ENCODE data around the gene PCBD1.

Gene PCBD1

GRCh38 chr10:70901276-70901878 is 13.0 kb upstream of the PCBD1 start:
- H2AK5ac ChIP-seq (ENCODE audit: low read length): no peak overlapping the region
- no peaks in the 10 kb centered on the region for H3K27me3 ChIP-seq (ENCODE audit: insufficient read depth, low read length, poor library complexity)
- no peak overlapping the region for H3K4me2 ChIP-seq (ENCODE audit: low read length)
- H4K8ac ChIP-seq (ENCODE audit: low read depth, low read length): no peak overlapping the region
- no peak overlapping the region for H2BK120ac ChIP-seq (ENCODE audit: low read depth, low read length)
- no peak overlapping the region for H3K9ac ChIP-seq (ENCODE audit: low read length)
- H3K18ac ChIP-seq (ENCODE audit: low read length): no peak overlapping the region
- no peaks in the 10 kb centered on the region for H3K79me2 ChIP-seq (ENCODE audit: control insufficient read depth, insufficient read depth, low read length)
- no peak overlapping the region for H3K4ac ChIP-seq (ENCODE audit: low read depth, low read length)
- no peak overlapping the region for H2BK5ac ChIP-seq (ENCODE audit: low read length)
- no peaks in the 10 kb centered on the region for H3K79me1 ChIP-seq (ENCODE audit: low read length)
- no peak overlapping the region for H3K27ac ChIP-seq (ENCODE audit: low read depth, low read length)
- H2BK15ac ChIP-seq (replicated peaks; ENCODE audit: low read depth): no peak overlapping the region
- DNase-seq: no peak
- H3K56ac ChIP-seq (ENCODE audit: low read length): no peak overlapping the region
- no peaks in the 10 kb centered on the region for H3K36me3 ChIP-seq (ENCODE audit: control insufficient read depth, insufficient read depth, low read length)
- H3K23ac ChIP-seq (ENCODE audit: low read length): no peak overlapping the region
- no peak overlapping the region for H4K5ac ChIP-seq (ENCODE audit: low read length)
- no CpG with 5 or more reads among the region's 13 CpGs for WGBS (ENCODE audit: extremely low coverage, insufficient coverage, low lambda C conversion rate)
- no peak overlapping the region for H3K4me3 ChIP-seq (ENCODE audit: low read length)
- no peaks in the 10 kb centered on the region for H3K4me1 ChIP-seq (ENCODE audit: control insufficient read depth, low read depth, low read length)

- Histone ChIP-seq H2AK5ac (ENCODE audit: low read length) (no peak overlapping the region), H2BK15ac (replicated peaks; ENCODE audit: low read depth) (no peak overlapping the region), H3K4me2 (ENCODE audit: low read length) (no peak overlapping the region), H3K79me2 (ENCODE audit: control insufficient read depth, insufficient read depth, low read length) (no peaks in the 10 kb centered on the region), H2BK5ac (ENCODE audit: low read length) (no peak overlapping the region), H3K79me1 (ENCODE audit: low read length) (no peaks in the 10 kb centered on the region), H3K23ac (ENCODE audit: low read length) (no peak overlapping the region), H3K4me1 (ENCODE audit: control insufficient read depth, low read depth, low read length) (no peaks in the 10 kb centered on the region), H2BK120ac (ENCODE audit: low read depth, low read length) (no peak overlapping the region), H3K27ac (ENCODE audit: low read depth, low read length) (no peak overlapping the region), H3K56ac (ENCODE audit: low read length) (no peak overlapping the region), H3K18ac (ENCODE audit: low read length) (no peak overlapping the region), H4K8ac (ENCODE audit: low read depth, low read length) (no peak overlapping the region), H3K27me3 (ENCODE audit: insufficient read depth, low read length, poor library complexity) (no peaks in the 10 kb centered on the region), H3K4ac (ENCODE audit: low read depth, low read length) (no peak overlapping the region), H3K9ac (ENCODE audit: low read length) (no peak overlapping the region), H3K36me3 (ENCODE audit: control insufficient read depth, insufficient read depth, low read length) (no peaks in the 10 kb centered on the region), H3K4me3 (ENCODE audit: low read length) (no peak overlapping the region), H4K5ac (ENCODE audit: low read length) (no peak overlapping the region)
- no CpG with 5 or more reads among the region's 4 CpGs for WGBS (ENCODE audit: extremely low coverage, insufficient coverage, low lambda C conversion rate)
- DNase-seq: no peak
Observed at GRCh38 chr10:70899096-70899495, 10.7 kb upstream of the PCBD1 start.

DNA sequence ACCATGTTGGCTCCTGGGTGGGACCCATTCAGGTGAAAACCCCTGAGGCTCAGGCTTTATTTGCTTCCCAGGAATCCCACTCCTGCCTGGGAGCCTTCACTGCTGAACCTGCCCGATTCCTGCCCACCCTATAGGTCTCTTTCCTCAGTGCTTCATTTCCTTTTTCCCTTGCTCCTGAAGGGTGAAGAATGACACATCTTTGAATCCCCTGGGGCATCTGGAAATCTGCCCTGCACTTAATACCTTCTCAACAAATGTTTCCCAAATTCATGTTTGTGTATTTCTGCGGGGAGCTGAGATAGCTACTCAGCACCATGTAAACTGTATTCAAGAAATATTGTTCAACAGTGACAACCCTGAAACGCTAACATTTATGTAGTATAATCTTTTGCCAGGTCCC is 10.3 kb upstream of the PCBD1 start:
- Histone ChIP-seq H3K9ac (ENCODE audit: low read length) (no peak overlapping the region), H2BK5ac (ENCODE audit: low read length) (no peak overlapping the region), H3K4ac (ENCODE audit: low read depth, low read length) (no peak overlapping the region), H2BK120ac (ENCODE audit: low read depth, low read length) (no peak overlapping the region), H3K27ac (ENCODE audit: low read depth, low read length) (no peak overlapping the region), H3K56ac (ENCODE audit: low read length) (no peak overlapping the region), H3K23ac (ENCODE audit: low read length) (no peak overlapping the region), H3K27me3 (ENCODE audit: insufficient read depth, low read length, poor library complexity) (no peaks in the 10 kb centered on the region), H4K8ac (ENCODE audit: low read depth, low read length) (no peak overlapping the region), H3K4me2 (ENCODE audit: low read length) (no peak overlapping the region), H3K79me1 (ENCODE audit: low read length) (no peaks in the 10 kb centered on the region), H3K79me2 (ENCODE audit: control insufficient read depth, insufficient read depth, low read length) (no peaks in the 10 kb centered on the region), H2AK5ac (ENCODE audit: low read length) (no peak overlapping the region), H3K36me3 (ENCODE audit: control insufficient read depth, insufficient read depth, low read length) (no peaks in the 10 kb centered on the region), H2BK15ac (replicated peaks; ENCODE audit: low read depth) (no peak overlapping the region), H3K4me1 (ENCODE audit: control insufficient read depth, low read depth, low read length) (no peaks in the 10 kb centered on the region), H4K5ac (ENCODE audit: low read length) (no peak overlapping the region), H3K4me3 (ENCODE audit: low read length) (no peak overlapping the region), H3K18ac (ENCODE audit: low read length) (no peak overlapping the region)
- no peak for DNase-seq
- WGBS (ENCODE audit: extremely low coverage, insufficient coverage, low lambda C conversion rate): no CpG with 5 or more reads among the region's 3 CpGs

- no peak for DNase-seq
- no peak overlapping the region for H2BK15ac ChIP-seq (replicated peaks; ENCODE audit: low read depth)
- H4K5ac ChIP-seq (ENCODE audit: low read length): no peak overlapping the region
- H3K36me3 ChIP-seq (ENCODE audit: control insufficient read depth, insufficient read depth, low read length): no peaks in the 10 kb centered on the region
- no CpG with 5 or more reads among the region's 1 CpG for WGBS (ENCODE audit: extremely low coverage, insufficient coverage, low lambda C conversion rate)
- no peak overlapping the region for H3K18ac ChIP-seq (ENCODE audit: low read length)
- H3K27ac ChIP-seq (ENCODE audit: low read depth, low read length): no peak overlapping the region
- no peaks in the 10 kb centered on the region for H3K79me2 ChIP-seq (ENCODE audit: control insufficient read depth, insufficient read depth, low read length)
- peaks cover 3% of the 10 kb centered on the region for H3K4me1 ChIP-seq (ENCODE audit: control insufficient read depth, low read depth, low read length)
- H4K8ac ChIP-seq (ENCODE audit: low read depth, low read length): no peak overlapping the region
- H3K4ac ChIP-seq (ENCODE audit: low read depth, low read length): no peak overlapping the region
- no peak overlapping the region for H3K56ac ChIP-seq (ENCODE audit: low read length)
- H3K9ac ChIP-seq (ENCODE audit: low read length): no peak overlapping the region
- H3K79me1 ChIP-seq (ENCODE audit: low read length): no peaks in the 10 kb centered on the region
- H3K4me3 ChIP-seq (ENCODE audit: low read length): no peak overlapping the region
- no peak overlapping the region for H2AK5ac ChIP-seq (ENCODE audit: low read length)
- H2BK5ac ChIP-seq (ENCODE audit: low read length): no peak overlapping the region
- no peak overlapping the region for H3K4me2 ChIP-seq (ENCODE audit: low read length)
- H3K23ac ChIP-seq (ENCODE audit: low read length): no peak overlapping the region
- H2BK120ac ChIP-seq (ENCODE audit: low read depth, low read length): no peak overlapping the region
- no peaks in the 10 kb centered on the region for H3K27me3 ChIP-seq (ENCODE audit: insufficient read depth, low read length, poor library complexity)
Observed at GRCh38 chr10:70896551-70896950, 8.2 kb upstream of the PCBD1 start.

GRCh38 chr10:70894416-70894815 is 6.1 kb upstream of the PCBD1 start:
- Histone ChIP-seq H3K4ac (ENCODE audit: low read depth, low read length) (no peak overlapping the region), H2BK15ac (replicated peaks; ENCODE audit: low read depth) (no peak overlapping the region), H4K5ac (ENCODE audit: low read length) (no peak overlapping the region)

More at GRCh38 chr10:70894416-70894815, 6.1 kb upstream of the PCBD1 start:
- Histone ChIP-seq H3K79me1 (ENCODE audit: low read length) (no peaks in the 10 kb centered on the region), H3K18ac (ENCODE audit: low read length) (no peak overlapping the region), H3K4me2 (ENCODE audit: low read length) (no peak overlapping the region), H2AK5ac (ENCODE audit: low read length) (no peak overlapping the region), H3K36me3 (ENCODE audit: control insufficient read depth, insufficient read depth, low read length) (no peaks in the 10 kb centered on the region), H3K27me3 (ENCODE audit: insufficient read depth, low read length, poor library complexity) (no peaks in the 10 kb centered on the region), H3K27ac (ENCODE audit: low read depth, low read length) (no peak overlapping the region), H3K4me3 (ENCODE audit: low read length) (no peak overlapping the region), H2BK120ac (ENCODE audit: low read depth, low read length) (no peak overlapping the region), H4K8ac (ENCODE audit: low read depth, low read length) (no peak overlapping the region), H2BK5ac (ENCODE audit: low read length) (no peak overlapping the region), H3K56ac (ENCODE audit: low read length) (no peak overlapping the region), H3K9ac (ENCODE audit: low read length) (no peak overlapping the region), H3K79me2 (ENCODE audit: control insufficient read depth, insufficient read depth, low read length) (no peaks in the 10 kb centered on the region), H3K23ac (ENCODE audit: low read length) (no peak overlapping the region), H3K4me1 (ENCODE audit: control insufficient read depth, low read depth, low read length) (peaks cover 11% of the 10 kb centered on the region)
- no peak for DNase-seq
- no CpG with 5 or more reads among the region's 2 CpGs for WGBS (ENCODE audit: extremely low coverage, insufficient coverage, low lambda C conversion rate)

Data from mesendoderm (in vitro differentiated cells).